Adrenal gland (tissue), 12 donors: ENCODE results near the gene B4GALNT3. TPM values are rescaled to one million over a fixed set of nuclear protein-coding genes. Genes with fewer than 3 reads are reported as not detected.

ENCODE experiments used
- DNase-seq, 7 donors: peaks; one replicate each; pipeline ENCODE4 v3.0.0-alpha.2; 2019 to 2020
- H3K27ac ChIP-seq, 5 donors: fragments of 200-600 bp; sonication (generic) in 4 of 5; 1 replicate in 3 of 5; 2 replicates in 2 of 5; pipeline versions ENCODE4 v1.5.1 to v1.8.0; 2016 to 2020; ENCODE audit warnings: mild to moderate bottlenecking in 1 of 5
- H3K27me3 ChIP-seq: fragments of 200-600 bp; 2 replicates; pipeline ENCODE4 v1.8.0; 2021
- H3K36me3 ChIP-seq, 2 donors: fragments of 200-600 bp; replicated peaks in 1 of 2; 1 replicate in 1 of 2; 2 replicates in 1 of 2; pipeline versions ENCODE4 v1.5.1 to v1.8.0; 2018 to 2022
- H3K4me1 ChIP-seq, 2 donors: fragments of 200-600 bp; replicated peaks in 1 of 2; 1 replicate in 1 of 2; 2 replicates in 1 of 2; pipeline versions ENCODE4 v1.5.1 to v1.8.0; 2018 to 2021
- H3K4me3 ChIP-seq, 4 donors: fragments of 200-600 bp; sonication (generic) in 3 of 4; one replicate each; pipeline ENCODE4 v1.5.1; 2016 to 2018
- H3K9me3 ChIP-seq, 3 donors: fragments of 200-600 bp; sonication (generic) in 1 of 3; replicated peaks in 1 of 3; 1 replicate in 2 of 3; 2 replicates in 1 of 3; pipeline versions ENCODE4 v1.5.1 to v1.8.0; 2016 to 2021
- CTCF ChIP-seq, 6 experiments: fragments of 450-650 bp in 4 of 6; fragments of 200-600 bp in 2 of 6; sonication (generic) in 1 of 6; IDR thresholded peaks; 1 replicate in 5 of 6; 2 replicates in 1 of 6; pipeline versions ENCODE4 v1.5.1 to v1.8.0; 2016 to 2021; ENCODE audit warnings: antibody characterized with exemption in 6 of 6, mild to moderate bottlenecking in 2 of 6, moderate library complexity in 1 of 6
- POLR2A ChIP-seq, 2 donors: fragments of 450-650 bp; IDR thresholded peaks; one replicate each; pipeline ENCODE4 v1.6.1; 2017; ENCODE audit warnings: antibody characterized with exemption in 2 of 2, mild to moderate bottlenecking in 2 of 2, moderate library complexity in 1 of 2
- WGBS, 4 donors: extraction: QIAGEN DNeasy Blood & Tissue Kit in 2 of 4; methylation state at CpG; one replicate each; pipeline versions ENCODE4 v1.1.5 to v1.1.7; 2013 to 2017; 5-methylcytosine and 5-hydroxymethylcytosine counted together
- intact Hi-C, 2 donors: fragments of 100-400 bp; cut with DNase I; formaldehyde crosslinking; loops; one replicate each; pipeline versions ENCODE4 v1.14.1 to v1.15.0; 2022 to 2023
- polyA plus RNA-seq, 3 donors: library from polyadenylated mRNA; stranded (reverse); fragments of 200-250 nt in 2 of 3; fragments of 350-450 nt in 1 of 3; fragmentation: Illumina TruSeq in 1 of 3; extraction: RNeasy Lipid Tissue Mini Kit (QIAGEN cat#74804) in 1 of 3; gene quantifications; one replicate each; pipeline ENCODE4 v1.2.3, GENCODE V29; 2013 to 2014
- total RNA-seq, 9 donors: library from RNA; depleted of rRNA in 4 of 9; stranded (reverse); fragments of >200 nt in 4 of 9; fragments of 120-200 nt in 1 of 9; fragmentation: NEBNext Ultra II Directional in 1 of 9; extraction: Animal tissue kit (Norgen Biotek cat#: 25700) in 1 of 9; gene quantifications; one replicate each; pipeline versions ENCODE4 v1.1.0 to v1.2.4, GENCODE V29; 2013 to 2023
- donor health status: healthy with polysubstance abuse.
- donor health status: Bipolar disorder and iron deficiency.
- donor health status: DM: yes; HTN: yes; CAD: no.
- donor health status: DM: no; HTN: no; CAD: no.
- donor health status: DM: no; HTN: no; CAD: no.
- donor health status: DM: yes; HTN: yes; CAD: no.

The B4GALNT3 gene
- total and polyA plus RNA-seq, 12 donors = 3.1 to 43.1 (median 28.5) TPM

- Histone ChIP-seq H3K36me3 (no peaks in the 10 kb centered on the region), H3K4me3 (no peak overlapping the region), H3K27ac (peak overlapping the region in 2 of 5 donors; percentile 57 to 89), H3K4me1 (no peaks in the 10 kb centered on the region), H3K27me3 (no peaks in the 10 kb centered on the region), H3K9me3 (no peaks in the 10 kb centered on the region)
- 60 to 77% (median 70%) methylated on average over 13 to 19 of the region's 19 CpGs for WGBS, 4 donors
- TF ChIP-seq POLR2A (IDR thresholded peaks at IDR 0.05) (peak; percentile 10 to 19), CTCF (IDR thresholded peaks at IDR 0.05) (no peak)
- peak in 6 of 7 donors; percentile 44 to 63 (median 53) for DNase-seq
- intact Hi-C loops = loop anchor here in 1 of 2 donors (10.0 kb wide), 2 partner anchors 383 to 1023 kb away; partner anchors contain the start of gene RAD52
Observed at GRCh38 chr12:561908-562593, 102.3 kb downstream of the B4GALNT3 start.

GRCh38 chr12:562634-563033 is 102.9 kb downstream of the B4GALNT3 start:
- 80 to 91% (median 86%) methylated on average over 10 to 12 of the region's 12 CpGs for WGBS, 4 donors
- Histone ChIP-seq H3K4me1 (no peaks in the 10 kb centered on the region), H3K27ac (peak overlapping the region in 1 of 5 donors; percentile 89), H3K27me3 (no peaks in the 10 kb centered on the region), H3K9me3 (no peaks in the 10 kb centered on the region), H3K4me3 (no peak overlapping the region), H3K36me3 (no peaks in the 10 kb centered on the region)
- TF ChIP-seq CTCF (IDR thresholded peaks at IDR 0.05) (no peak), POLR2A (IDR thresholded peaks at IDR 0.05) (no peak)
- no peak for DNase-seq
- intact Hi-C loops = loop anchor here in 1 of 2 donors (10.0 kb wide), 2 partner anchors 382 to 1022 kb away; partner anchors contain the start of gene RAD52

GRCh38 chr12:563250-563781 is 103.6 kb downstream of the B4GALNT3 start:
- no peaks in the 10 kb centered on the region for H3K27me3 ChIP-seq
- TF ChIP-seq CTCF (IDR thresholded peaks at IDR 0.05) (no peak), POLR2A (IDR thresholded peaks at IDR 0.05) (no peak)
- DNase-seq = no peak
- intact Hi-C loops = loop anchor here in 1 of 2 donors (10.0 kb wide), 2 partner anchors 381 to 1021 kb away; partner anchors contain the start of gene RAD52
- no peaks in the 10 kb centered on the region for H3K36me3 ChIP-seq
- peak overlapping the region in 1 of 5 donors; percentile 89 for H3K27ac ChIP-seq
- 67 to 84% (median 77%) methylated on average over 8 of the region's 8 CpGs for WGBS, 4 donors
- H3K4me3 ChIP-seq = no peak overlapping the region
- no peaks in the 10 kb centered on the region for H3K9me3 ChIP-seq
- no peaks in the 10 kb centered on the region for H3K4me1 ChIP-seq

GRCh38 chr12:563787-564298 is 104.1 kb downstream of the B4GALNT3 start:
- Histone ChIP-seq H3K4me1 (no peaks in the 10 kb centered on the region), H3K4me3 (no peak overlapping the region), H3K36me3 (no peaks in the 10 kb centered on the region), H3K27me3 (no peaks in the 10 kb centered on the region), H3K27ac (no peak overlapping the region), H3K9me3 (no peaks in the 10 kb centered on the region)
- intact Hi-C loops = loop anchor here in 1 of 2 donors (10.0 kb wide), 2 partner anchors 381 to 1021 kb away; partner anchors contain the start of gene RAD52
- no peak for TF ChIP-seq CTCF (IDR thresholded peaks at IDR 0.05)
- TF ChIP-seq POLR2A (IDR thresholded peaks at IDR 0.05) = no peak
- no peak for DNase-seq
- WGBS, 4 donors = 66 to 71% (median 69%) methylated on average over 7 of the region's 7 CpGs
